Urothelium cell line (cell line): Measurements from ENCODE around the gene SRL.
A peak's percentile ranks its signal among the peaks of the same experiment; 100 is the strongest.

Source experiments
- DNase-seq: peaks from one replicate; pipeline ENCODE4 v3.0.0; 2011; ENCODE audit warnings: low spot score, mixed read lengths
- FAIRE-seq: peaks from 2 replicates; lab custom pipeline; 2011; peaks lifted over from hg19 to GRCh38; lab: Jason Lieb, UNC

The SRL gene

GRCh38 chr16:4241928-4242283 is at the start of gene SRL:
SRL (minus strand) TSS chr16:4242080; CDS start chr16:4242067, 13 bp downstream.
- DNase-seq (no peak), FAIRE-seq (no peak)

GRCh38 chr16:4290236-4290830 is 48.5 kb upstream of the SRL start:
- no peak for DNase-seq
- FAIRE-seq, result no peak

- peak; percentile 63 for DNase-seq
Observed at GRCh38 chr16:4288148-4288921, 46.5 kb upstream of the SRL start.

GRCh38 chr16:4285167-4285566 is 43.3 kb upstream of the SRL start:
- DNase-seq, result no peak
- no peak for FAIRE-seq

More at GRCh38 chr16:4288148-4288921, 46.5 kb upstream of the SRL start:
- FAIRE-seq, result peak; percentile 62

GRCh38 chr16:4283939-4284338 is 42.1 kb upstream of the SRL start:
- FAIRE-seq, result no peak

GRCh38 chr16:4283441-4283840 is 41.6 kb upstream of the SRL start:
- DNase-seq, result peak; percentile 1
- no peak for FAIRE-seq

More at GRCh38 chr16:4283939-4284338, 42.1 kb upstream of the SRL start:
- peak; percentile 32 for DNase-seq

- no peak for DNase-seq
- no peak for FAIRE-seq
Observed at GRCh38 chr16:4280625-4281024, 38.7 kb upstream of the SRL start.

- DNase-seq (no peak), FAIRE-seq (no peak)
Observed at GRCh38 chr16:4277987-4278513, 36.2 kb upstream of the SRL start.

GRCh38 chr16:4275861-4276260 is 34.0 kb upstream of the SRL start:
- DNase-seq, result no peak
- no peak for FAIRE-seq

- FAIRE-seq (no peak), DNase-seq (peak; percentile 53)
Observed at GRCh38 chr16:4273858-4274311, 32.0 kb upstream of the SRL start.

GRCh38 chr16:4272114-4272956 is 30.5 kb upstream of the SRL start:
- no peak for FAIRE-seq
- DNase-seq, result peak; percentile 79

GRCh38 chr16:4271176-4272113 is 29.6 kb upstream of the SRL start:
- no peak for FAIRE-seq
- DNase-seq, result peak; percentile 94

- no peak for DNase-seq
Observed at GRCh38 chr16:4270595-4270994, 28.7 kb upstream of the SRL start.

GRCh38 chr16:4270091-4270490 is 28.2 kb upstream of the SRL start:
- no peak for FAIRE-seq
- no peak for DNase-seq

More at GRCh38 chr16:4270595-4270994, 28.7 kb upstream of the SRL start:
- no peak for FAIRE-seq

GRCh38 chr16:4266372-4266771 is 24.5 kb upstream of the SRL start:
- DNase-seq, result no peak
- no peak for FAIRE-seq

GRCh38 chr16:4265676-4266075 is 23.8 kb upstream of the SRL start:
- DNase-seq (no peak), FAIRE-seq (no peak)

GRCh38 chr16:4264546-4264945 is 22.7 kb upstream of the SRL start:
- DNase-seq, result no peak
- FAIRE-seq, result no peak

GRCh38 chr16:4263504-4264436 is 21.9 kb upstream of the SRL start:
- peak; percentile 63 for FAIRE-seq

GRCh38 chr16:4262303-4262835 is 20.5 kb upstream of the SRL start:
- DNase-seq (no peak), FAIRE-seq (no peak)

More at GRCh38 chr16:4263504-4264436, 21.9 kb upstream of the SRL start:
- peak; percentile 62 for DNase-seq
